GM23338 (cell line): ENCODE measurements around the gene CDH8.

Source experiments
- CREB1 ChIP-seq: fragments of 250-450 bp; sonication (Bioruptor Pico); IDR thresholded peaks from 2 replicates; pipeline ENCODE4 v1.5.0; 2020; ENCODE audit warnings: low read depth, mild to moderate bottlenecking, moderate library complexity
- CTCF ChIP-seq, 2 experiments: fragments of 200-600 bp in 1 of 2; sonication (generic) in 1 of 2; conservative IDR thresholded peaks; 2 replicates each; pipeline versions ENCODE4 v1.5.1 to v1.6.1; 2016 to 2017; ENCODE audit warnings: antibody characterized with exemption in 2 of 2, low read depth in 2 of 2, mild to moderate bottlenecking in 2 of 2, moderate library complexity in 1 of 2
- EZH2 ChIP-seq: fragments of 200-600 bp; sonication (generic); IDR thresholded peaks from one replicate; pipeline ENCODE4 v1.8.0; 2017; ENCODE audit warnings: antibody characterized with exemption, mild to moderate bottlenecking, low read depth; ENCODE audit not compliant: unreplicated experiment
- POLR2AphosphoS5 ChIP-seq: IDR thresholded peaks from 2 replicates; pipeline ENCODE4 v1.6.1; 2016; ENCODE audit warnings: antibody characterized with exemption, low read depth
- ZNF462 ChIP-seq: fragments of 250-450 bp; sonication (Bioruptor Pico); IDR thresholded peaks from 2 replicates; pipeline ENCODE4 v1.5.0; 2020; ENCODE audit warnings: mild to moderate bottlenecking, moderate library complexity

- TF ChIP-seq EZH2 (no peak), CTCF (conservative IDR thresholded peaks at IDR 0.05; ENCODE audit: low read depth in 2 of 2) (no peak), ZNF462 (CRISPR knock-in tag) (no peak), CREB1 (no peak), POLR2AphosphoS5 (no peak)
Measured at GRCh38 chr16:61987474-61988012, 48.7 kb downstream of the CDH8 start.
